Measurements from ENCODE around the gene TIPRL.
A peak's percentile ranks its signal among the peaks of the same experiment; 100 is the strongest.

GRCh38 chr1:168178638-168179437, at the start of gene TIPRL:
- TF ChIP-seq POLR2A (IDR thresholded peaks at IDR 0.05) (peak; percentile 27 to 84), CTCF (IDR thresholded peaks at IDR 0.05) (peak; percentile 43 to 68 (median 54))

All from thyroid gland (tissue), 4 donors.